Ecto neural progenitor cell (in vitro differentiated cells): ENCODE measurements around the gene FCHO2.

Source experiments
- DNase-seq: peaks from one replicate; pipeline ENCODE4 v3.0.0-alpha.2; 2018; ENCODE audit warnings: low spot score

The FCHO2 gene

DNA sequence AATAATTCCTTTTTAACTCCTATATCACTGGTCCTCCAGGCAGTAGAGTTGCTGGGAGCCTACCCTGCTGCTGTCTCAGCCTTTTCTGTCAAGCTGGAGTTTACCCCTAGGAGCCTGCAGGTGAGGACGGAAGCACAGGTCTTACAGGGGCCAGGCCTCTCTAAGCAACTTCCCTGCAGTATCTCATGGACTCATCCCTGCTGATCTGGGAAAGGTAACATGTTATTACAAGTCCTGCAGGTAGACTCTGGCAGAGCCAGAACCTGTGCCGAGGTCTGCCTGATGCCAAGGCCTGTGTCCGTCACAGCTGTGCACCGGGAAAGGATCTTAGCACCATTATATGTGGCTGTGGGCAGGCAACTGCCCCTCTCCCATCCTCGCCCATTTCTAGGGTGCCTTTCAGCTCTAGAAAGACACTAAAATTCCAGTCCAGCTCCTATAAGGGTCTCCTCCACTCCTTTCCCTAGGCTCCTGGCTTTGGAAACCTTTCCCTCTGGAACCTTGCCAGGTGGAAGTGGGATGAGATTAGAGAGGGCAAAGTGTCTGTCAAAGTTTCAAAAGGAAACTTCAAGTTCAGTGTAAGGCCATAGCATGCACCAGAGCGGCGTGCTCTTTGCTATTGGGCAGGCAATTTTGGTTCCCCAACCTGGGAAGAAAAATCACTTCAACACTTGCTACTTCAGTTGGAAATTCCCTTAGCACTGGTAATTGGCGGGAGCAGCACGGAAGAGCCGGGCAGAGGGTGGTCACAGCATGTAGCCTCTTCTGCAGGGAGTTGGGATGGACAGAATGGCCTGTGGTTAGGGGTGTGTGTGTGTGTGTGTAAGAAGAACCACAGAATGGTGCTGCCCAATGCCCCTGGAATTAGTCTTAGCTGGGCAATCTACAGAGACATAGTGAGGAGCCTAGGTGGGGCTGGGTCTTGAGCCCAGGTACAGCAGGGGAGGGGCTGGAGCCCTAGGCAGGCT is 182.0 kb downstream of the FCHO2 start:
- no peak for DNase-seq

DNA sequence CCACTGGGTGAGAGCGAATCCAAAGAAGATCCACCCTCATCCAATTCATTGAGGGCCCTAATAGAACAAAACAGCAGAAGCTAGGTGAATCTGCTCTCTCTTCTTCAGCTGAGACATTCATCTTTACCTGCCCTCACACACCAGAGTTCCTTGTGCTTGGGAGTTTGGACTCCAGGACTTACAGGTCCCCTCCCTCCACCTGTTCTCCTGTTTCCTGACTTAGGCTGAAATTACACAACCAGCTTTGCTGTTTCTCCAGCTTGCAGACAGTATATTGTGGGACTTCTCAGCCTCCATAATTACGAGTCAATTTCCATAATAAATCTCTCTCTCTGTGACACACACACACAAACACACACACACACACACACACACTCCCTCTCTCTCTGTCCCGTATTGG is 183.6 kb downstream of the FCHO2 start:
- no peak for DNase-seq
